CD4-positive, alpha-beta T cell treated with Interleukin-6 at 100 ng/mL for 8 hours (primary cell): ENCODE results near the gene UIMC1.
"Not testable (repeated sequence)": the region's sequence is repeated elsewhere in the genome, so short reads cannot be mapped to it uniquely, and the experiment has no call there.

Experiments
- DNase-seq: peaks from one replicate; pipeline ENCODE4 v3.0.0-alpha.2; 2020; ENCODE audit warnings: mixed read lengths, low spot score

UIMC1 gene

DNA sequence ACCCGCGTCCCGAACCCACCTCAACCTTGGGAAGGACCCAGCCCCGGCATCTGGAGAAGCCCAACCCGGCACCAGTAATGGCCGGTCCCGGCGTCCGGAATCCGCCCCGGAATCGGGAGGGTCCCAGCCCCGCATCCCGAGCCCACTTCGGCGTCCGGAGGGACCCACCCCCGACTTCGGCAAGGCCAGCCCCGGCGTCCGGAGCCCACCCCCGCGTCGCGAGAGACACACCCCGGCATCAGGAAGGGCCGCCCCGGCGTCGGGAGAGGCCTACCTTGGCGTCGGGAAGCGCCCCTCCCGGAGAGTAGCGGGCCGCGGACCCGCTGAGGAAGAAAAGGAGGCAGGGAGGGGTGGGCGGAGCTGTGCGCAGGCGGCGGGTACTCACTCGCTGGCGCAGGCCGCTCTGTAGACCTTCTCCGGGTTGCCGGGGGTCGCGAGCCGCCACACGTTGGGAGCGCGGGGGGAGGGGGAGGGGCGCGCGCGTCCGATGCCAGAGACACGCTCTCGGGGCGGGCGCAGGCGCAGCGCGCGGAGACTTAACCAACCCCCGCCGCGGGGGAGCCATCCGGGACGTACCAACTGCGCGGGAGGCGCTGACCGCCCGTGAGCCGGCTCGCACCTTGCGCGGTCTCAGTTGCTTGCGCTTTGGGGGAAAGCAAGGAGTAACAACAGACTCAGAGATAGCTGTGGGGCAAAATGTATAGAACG, at the start of gene UIMC1:
Gene UIMC1, minus strand, starts transcription at position 515 of the 708 bp plus-strand sequence. CDS start 24,164 bp downstream, outside the sequence.
- DNase-seq: peak; percentile 87

GRCh38 chr5:177049285-177049684, 42.7 kb upstream of the UIMC1 start:
- no peak for DNase-seq

- DNase-seq: not testable (repeated sequence)
These were observed 42.0 kb upstream of the UIMC1 start for GRCh38 chr5:177048531-177048930.

GRCh38 chr5:177045631-177046030, 39.1 kb upstream of the UIMC1 start:
- DNase-seq: no peak

DNA sequence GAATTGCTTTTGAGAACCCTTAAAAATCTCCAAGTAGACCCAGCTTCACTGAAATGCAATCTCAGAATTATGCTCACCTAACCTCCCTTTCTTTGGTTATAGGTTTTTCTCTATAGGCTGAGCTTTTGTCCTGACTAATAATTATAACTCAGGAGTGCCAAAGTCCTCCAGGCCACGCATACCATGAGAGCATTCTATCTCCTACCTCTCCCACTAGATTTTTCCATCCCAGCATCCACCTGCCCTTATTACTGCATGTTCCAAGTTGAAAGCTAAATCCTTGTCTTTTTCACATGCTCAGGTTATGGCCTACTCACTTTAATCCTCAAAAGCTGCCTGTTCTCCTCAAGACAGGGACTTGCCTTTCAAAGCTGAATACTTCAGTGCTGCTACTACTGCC, 38.1 kb upstream of the UIMC1 start:
- DNase-seq: no peak

DNA sequence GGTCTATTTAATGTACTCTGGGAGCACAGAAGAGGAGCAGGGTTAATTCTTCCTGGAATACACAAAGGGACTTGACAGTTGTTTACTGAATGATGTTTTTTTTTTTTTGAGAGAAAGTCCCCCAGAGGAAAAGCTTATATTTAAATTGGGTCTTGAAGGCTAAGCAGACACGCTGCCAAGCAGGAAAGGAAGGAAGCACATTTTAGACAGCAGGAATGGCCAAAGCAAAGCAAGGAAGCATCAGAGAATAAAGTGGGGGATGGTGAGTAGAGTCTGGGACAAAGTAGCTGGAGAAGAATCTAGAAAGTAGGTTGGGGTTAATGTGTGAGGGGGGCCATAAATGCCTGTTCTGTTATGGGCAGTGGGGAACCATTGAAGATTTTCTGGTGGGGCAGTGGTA, 37.4 kb upstream of the UIMC1 start:
- DNase-seq: no peak

GRCh38 chr5:177043114-177043513, 36.5 kb upstream of the UIMC1 start:
- no peak for DNase-seq

DNA sequence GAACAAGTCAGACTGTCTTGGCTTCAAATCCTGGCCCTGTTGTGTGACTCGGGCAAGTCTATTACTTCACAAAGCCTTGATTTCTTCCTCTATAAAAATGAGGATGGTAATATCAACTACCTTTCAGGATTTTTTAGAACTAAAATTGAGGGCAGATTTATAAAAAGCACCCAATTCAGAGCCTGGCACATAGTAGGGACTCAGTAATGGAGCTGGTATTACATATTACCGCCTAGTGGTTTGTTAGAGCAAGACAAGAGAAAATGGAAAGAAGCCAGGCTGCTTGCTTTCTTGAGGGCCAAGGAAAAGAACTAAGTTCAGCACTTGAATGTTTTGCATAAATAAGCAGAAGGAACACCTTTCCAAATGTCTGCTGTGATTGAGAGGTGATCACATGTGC, 35.4 kb upstream of the UIMC1 start:
- DNase-seq: no peak

DNA sequence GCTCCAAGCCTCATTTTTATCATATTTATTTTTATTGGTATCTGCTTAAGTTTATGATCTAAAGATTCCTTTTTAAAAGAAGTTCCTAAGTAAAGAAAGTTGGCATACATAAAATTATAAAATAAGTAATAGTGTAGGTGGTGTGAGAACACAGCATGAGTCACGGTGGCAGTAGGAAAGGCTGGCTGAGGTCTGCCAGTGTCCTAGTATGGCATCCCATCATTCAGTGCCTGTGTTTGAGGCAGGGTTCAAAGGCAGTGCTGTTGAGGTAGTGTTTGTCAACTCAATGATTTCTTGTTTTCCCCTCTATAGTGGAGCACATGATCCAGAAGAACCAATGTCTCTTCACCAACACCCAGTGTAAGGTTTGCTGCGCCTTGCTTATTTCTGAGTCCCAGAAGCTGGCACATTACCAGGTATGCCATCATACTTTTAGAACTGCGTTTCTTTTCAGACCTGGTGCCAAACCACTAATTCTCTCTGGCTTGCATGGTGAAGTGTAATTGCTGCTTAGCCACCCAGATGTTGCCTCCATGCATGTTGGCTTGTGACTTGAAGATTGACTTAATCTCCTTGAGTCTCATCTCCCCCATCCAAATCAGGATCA, 34.3 kb upstream of the UIMC1 start:
- no peak for DNase-seq

DNA sequence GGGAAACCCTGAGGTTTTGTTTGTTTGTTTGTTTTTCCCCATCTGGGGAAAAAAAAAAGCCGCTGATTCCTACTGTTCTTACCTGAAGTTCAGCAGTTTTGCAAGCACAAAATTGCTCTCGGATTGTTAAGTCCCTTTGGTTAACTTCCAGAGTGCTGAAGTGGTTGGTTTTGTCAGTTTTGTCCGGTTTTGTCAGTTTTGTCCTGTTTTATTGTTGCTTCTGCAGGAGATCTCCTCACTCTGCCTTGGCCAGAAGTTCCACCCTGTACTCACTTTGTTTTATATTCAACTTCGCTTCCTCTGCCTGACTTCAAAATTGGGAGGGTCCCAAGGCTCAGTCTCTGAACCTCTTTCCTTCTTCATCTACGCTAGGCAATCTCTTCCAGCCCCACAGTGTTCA, 30.3 kb upstream of the UIMC1 start:
- no peak for DNase-seq

GRCh38 chr5:177036443-177036842, 29.9 kb upstream of the UIMC1 start:
- no peak for DNase-seq

DNA sequence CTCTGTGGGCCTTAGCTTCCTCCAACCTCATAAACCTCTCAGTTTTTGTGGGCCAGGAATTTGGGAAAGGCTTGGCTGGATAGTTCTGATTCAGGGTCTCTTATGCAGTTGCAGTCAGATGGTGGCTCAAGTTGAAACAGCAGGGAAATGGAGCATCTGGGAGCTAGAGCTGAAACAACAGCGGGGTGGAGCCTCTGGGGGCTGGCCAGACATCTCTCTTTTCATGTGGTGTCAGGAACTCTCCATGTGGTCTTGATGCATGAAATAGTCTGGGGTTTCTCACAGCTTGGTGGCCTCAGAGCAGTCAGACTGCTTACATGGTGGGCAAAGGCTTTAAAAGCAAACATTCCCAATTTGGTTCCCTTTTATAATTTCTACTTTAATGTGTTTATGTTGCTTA, 29.4 kb upstream of the UIMC1 start:
- DNase-seq: no peak

DNA sequence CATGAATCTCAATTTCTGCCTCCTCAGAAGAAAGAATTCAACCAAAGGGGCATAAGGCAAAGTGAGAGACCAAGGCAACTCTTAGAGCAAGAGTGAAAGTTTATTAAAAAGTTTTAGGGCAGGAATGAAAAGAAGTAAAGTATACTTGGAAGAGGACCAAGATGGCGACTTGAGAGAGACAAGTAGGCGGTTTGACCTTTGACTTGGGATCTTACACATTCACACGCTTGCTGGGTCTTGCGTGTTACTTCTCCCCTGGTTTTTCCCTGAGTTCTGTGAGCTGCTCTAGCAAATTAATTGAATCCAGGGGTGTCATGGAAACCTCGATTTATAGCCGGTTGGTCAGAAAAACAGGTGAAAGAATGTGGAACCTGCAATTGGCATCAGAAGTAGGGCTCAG, 22.9 kb upstream of the UIMC1 start:
- no peak for DNase-seq

- DNase-seq: no peak
These were observed 21.1 kb upstream of the UIMC1 start for GRCh38 chr5:177027665-177028064.

DNA sequence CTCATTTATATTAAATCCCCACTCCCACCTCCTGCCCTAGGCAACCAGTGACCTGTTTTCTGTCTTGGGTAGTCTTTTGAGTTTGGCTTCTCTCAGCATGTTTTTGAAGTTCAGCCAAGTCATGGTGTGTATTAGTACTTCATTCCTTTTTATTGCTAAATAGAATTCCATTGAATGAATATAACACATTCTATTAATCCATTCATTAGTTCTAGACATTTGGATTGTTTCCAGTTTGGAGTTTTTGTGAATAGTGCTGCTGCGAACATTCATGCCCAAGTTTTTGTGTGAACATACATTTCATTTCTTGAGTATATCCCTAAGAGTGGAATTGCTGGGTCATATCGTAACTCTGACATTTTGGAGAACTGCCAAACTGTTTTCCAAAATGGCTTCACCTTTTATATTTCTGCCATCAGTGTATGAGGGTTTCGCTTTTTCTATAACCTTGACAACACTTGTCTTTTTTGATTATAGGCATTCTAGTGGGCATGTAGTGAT, 18.6 kb upstream of the UIMC1 start:
- no peak for DNase-seq

- DNase-seq: no peak
These were observed 18.0 kb upstream of the UIMC1 start for GRCh38 chr5:177024559-177024958.

- no peak for DNase-seq
These were observed 16.7 kb upstream of the UIMC1 start for GRCh38 chr5:177023303-177023664.

GRCh38 chr5:177022386-177023302, 16.1 kb upstream of the UIMC1 start, which contains the start of gene ZNF346:
ZNF346 (plus strand) TSS chr5:177022696; CDS start chr5:177022739, 43 bp downstream.
- peak; percentile 89 for DNase-seq

- no peak for DNase-seq
These were observed 13.5 kb upstream of the UIMC1 start for GRCh38 chr5:177020033-177020432.

- DNase-seq: no peak
These were observed 11.8 kb upstream of the UIMC1 start for GRCh38 chr5:177018341-177018740.

- no peak for DNase-seq
These were observed 8.6 kb upstream of the UIMC1 start for GRCh38 chr5:177015156-177015555.

- DNase-seq: no peak
These were observed 3.6 kb upstream of the UIMC1 start for GRCh38 chr5:177010153-177010552.

- no peak for DNase-seq
These were observed 2.1 kb upstream of the UIMC1 start for GRCh38 chr5:177008716-177009115.
